HEK293T (cell line): ENCODE data around the gene ANKEF1.

Experiments used
- CTCF ChIA-PET: fragments of 350-600 bp; formaldehyde crosslinking; extraction: SDS; loops from one replicate; lab custom pipeline; 2021; ENCODE audit warnings: antibody characterized with exemption, inconsistent platforms; lab: Yijun Ruan, JAX
- POLR2A ChIA-PET: fragments of 350-600 bp; formaldehyde crosslinking; extraction: SDS; loops from one replicate; lab custom pipeline; 2020; ENCODE audit warnings: antibody characterized with exemption, inconsistent platforms; lab: Yijun Ruan, JAX
- DNase-seq: peaks from one replicate; pipeline ENCODE4 v3.0.0; 2012; ENCODE audit warnings: mixed read lengths; ENCODE audit errors: extremely low spot score
- ARNT ChIP-seq: fragments of 450-650 bp; IDR thresholded peaks from 2 replicates; pipeline ENCODE4 v1.6.1; 2017; ENCODE audit warnings: mild to moderate bottlenecking
- BHLHE40 ChIP-seq: fragments of 450-650 bp; IDR thresholded peaks from 2 replicates; pipeline ENCODE4 v1.6.1; 2016; ENCODE audit warnings: mild to moderate bottlenecking, moderate library complexity, borderline replicate concordance
- CTBP1 ChIP-seq: fragments of 450-650 bp; IDR thresholded peaks from 2 replicates; pipeline ENCODE4 v1.6.1; 2016; ENCODE audit warnings: borderline replicate concordance
- ELF4 ChIP-seq: fragments of 450-650 bp; IDR thresholded peaks from 2 replicates; pipeline ENCODE4 v1.6.1; 2017; ENCODE audit warnings: antibody characterized with exemption
- FOXA1 ChIP-seq: fragments of 450-650 bp; IDR thresholded peaks from 2 replicates; pipeline ENCODE4 v1.6.1; 2016; ENCODE audit warnings: mild to moderate bottlenecking
- FOXK2 ChIP-seq: fragments of 450-650 bp; IDR thresholded peaks from 2 replicates; pipeline ENCODE4 v1.6.1; 2016; ENCODE audit warnings: mild to moderate bottlenecking
- FOXM1 ChIP-seq: fragments of 450-650 bp; IDR thresholded peaks from 2 replicates; pipeline ENCODE4 v1.6.1; 2017; ENCODE audit warnings: mild to moderate bottlenecking, borderline replicate concordance
- HDGF ChIP-seq: fragments of 450-650 bp; IDR thresholded peaks from 2 replicates; pipeline ENCODE4 v1.6.1; 2017; ENCODE audit warnings: antibody characterized with exemption, borderline replicate concordance
- L3MBTL2 ChIP-seq: fragments of 450-650 bp; conservative IDR thresholded peaks from 2 replicates; pipeline ENCODE4 v1.6.1; 2016; ENCODE audit warnings: mild to moderate bottlenecking
- LEF1 ChIP-seq: fragments of 450-650 bp; IDR thresholded peaks from 2 replicates; pipeline ENCODE4 v1.6.1; 2017; ENCODE audit warnings: mild to moderate bottlenecking, borderline replicate concordance
- NFRKB ChIP-seq: fragments of 450-650 bp; IDR thresholded peaks from 2 replicates; pipeline ENCODE4 v1.6.1; 2016; ENCODE audit warnings: mild to moderate bottlenecking, moderate library complexity
- SP1 ChIP-seq: fragments of 450-650 bp; IDR thresholded peaks from 2 replicates; pipeline ENCODE4 v1.6.1; 2017
- SUZ12 ChIP-seq: fragments of 450-650 bp; IDR thresholded peaks from 2 replicates; pipeline ENCODE4 v1.6.1; 2016; ENCODE audit warnings: mild to moderate bottlenecking
- TARDBP ChIP-seq: fragments of 450-650 bp; IDR thresholded peaks from 2 replicates; pipeline ENCODE4 v1.6.1; 2016
- ZNF384 ChIP-seq: fragments of 450-650 bp; IDR thresholded peaks from 2 replicates; pipeline ENCODE4 v1.6.1; 2016
- TF ChIP-seq, protein P1 (sequence below): fragments of 450-650 bp; IDR thresholded peaks from 2 replicates; pipeline ENCODE4 v1.6.1; 2016

Gene ANKEF1

GRCh38 chr20:9994676-9995075 is 40.1 kb upstream of the ANKEF1 start:
- POLR2A ChIA-PET, result no interaction called here
- DNase-seq, result no peak
- TF ChIP-seq ZNF384 (no peak), SUZ12 (no peak), ELF4 (no peak), FOXM1 (no peak), CTBP1 (no peak), ARNT (no peak), LEF1 (no peak), FOXK2 (no peak), BHLHE40 (no peak), L3MBTL2 (no peak), HDGF (no peak), NFRKB (no peak), SP1 (no peak)
- TF ChIP-seq, protein P1, sequence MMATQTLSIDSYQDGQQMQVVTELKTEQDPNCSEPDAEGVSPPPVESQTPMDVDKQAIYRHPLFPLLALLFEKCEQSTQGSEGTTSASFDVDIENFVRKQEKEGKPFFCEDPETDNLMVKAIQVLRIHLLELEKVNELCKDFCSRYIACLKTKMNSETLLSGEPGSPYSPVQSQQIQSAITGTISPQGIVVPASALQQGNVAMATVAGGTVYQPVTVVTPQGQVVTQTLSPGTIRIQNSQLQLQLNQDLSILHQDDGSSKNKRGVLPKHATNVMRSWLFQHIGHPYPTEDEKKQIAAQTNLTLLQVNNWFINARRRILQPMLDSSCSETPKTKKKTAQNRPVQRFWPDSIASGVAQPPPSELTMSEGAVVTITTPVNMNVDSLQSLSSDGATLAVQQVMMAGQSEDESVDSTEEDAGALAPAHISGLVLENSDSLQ, result no peak
- CTCF ChIA-PET, result no interaction called here

DNA sequence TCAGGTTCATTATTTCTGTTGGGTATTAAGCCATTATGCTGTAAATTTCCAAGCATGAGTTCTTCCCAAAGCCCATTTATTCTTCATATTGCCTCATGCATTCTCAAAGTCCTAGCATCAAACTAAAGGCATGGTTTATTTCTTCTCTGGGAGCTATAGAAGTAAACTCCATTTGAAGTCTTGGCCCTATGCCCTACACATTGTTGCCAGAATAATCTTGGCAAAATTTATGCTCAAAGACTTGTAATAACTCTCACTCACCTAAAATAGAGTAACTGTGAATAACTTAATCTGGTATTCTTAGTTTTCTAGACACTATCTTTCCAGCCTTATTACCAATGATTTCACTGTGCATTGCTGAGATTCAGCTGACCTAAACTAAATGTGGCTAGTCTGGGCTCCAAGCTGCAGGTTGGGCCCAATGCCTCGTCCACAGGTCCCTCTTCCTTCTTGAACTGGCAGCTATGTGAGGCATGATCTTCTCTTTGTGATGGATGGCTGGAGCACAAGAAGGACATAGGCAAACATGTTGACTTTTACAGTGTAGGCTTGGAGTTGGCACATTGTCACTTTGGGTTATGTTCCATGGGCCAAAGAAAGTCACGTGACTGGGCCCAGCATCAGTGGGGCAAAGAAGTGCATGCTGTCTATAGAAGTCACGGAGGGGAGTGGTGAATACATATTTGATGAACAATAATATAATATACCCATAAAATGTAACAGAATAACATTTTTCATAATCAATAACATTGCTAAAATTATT is 39.1 kb upstream of the ANKEF1 start:
- no peak for DNase-seq
- TF ChIP-seq TARDBP (no peak), BHLHE40 (no peak), FOXA1 (no peak), SP1 (no peak), ELF4 (no peak), L3MBTL2 (no peak)
- TF ChIP-seq, protein P1, result no peak
- ChIA-PET POLR2A (no interaction called here), CTCF (no interaction called here)

- CTCF ChIA-PET, result no interaction called here
- TF ChIP-seq CTBP1 (no peak), FOXA1 (no peak), SUZ12 (no peak), TARDBP (no peak), L3MBTL2 (no peak), ARNT (no peak), FOXM1 (no peak), BHLHE40 (no peak), HDGF (no peak), LEF1 (no peak), ZNF384 (no peak), NFRKB (no peak), FOXK2 (no peak), SP1 (no peak), ELF4 (no peak)
- TF ChIP-seq, protein P1, result no peak
- POLR2A ChIA-PET, result no interaction called here
- no peak for DNase-seq
These were observed 37.8 kb upstream of the ANKEF1 start for GRCh38 chr20:9996944-9997343.

- DNase-seq, result no peak
- CTCF ChIA-PET, result no interaction called here
These were observed 35.1 kb upstream of the ANKEF1 start for GRCh38 chr20:9999645-10000044.

GRCh38 chr20:10002866-10003265 is 31.9 kb upstream of the ANKEF1 start:
- TF ChIP-seq HDGF (no peak), SP1 (no peak), ELF4 (no peak), BHLHE40 (no peak)
- POLR2A ChIA-PET, result no interaction called here
- CTCF ChIA-PET, result no interaction called here
- no peak for DNase-seq

More at GRCh38 chr20:9999645-10000044, 35.1 kb upstream of the ANKEF1 start:
- no peak for TF ChIP-seq ELF4
- TF ChIP-seq SP1, result no peak
- TF ChIP-seq, protein P1, result no peak
- no peak for TF ChIP-seq HDGF
- TF ChIP-seq FOXM1, result no peak
- no peak for TF ChIP-seq ZNF384
- no peak for TF ChIP-seq BHLHE40
- TF ChIP-seq TARDBP, result no peak
- TF ChIP-seq FOXA1, result no peak
- no peak for TF ChIP-seq SUZ12
- POLR2A ChIA-PET, result no interaction called here

- POLR2A ChIA-PET, result no interaction called here
- no peak for DNase-seq
- CTCF ChIA-PET, result no interaction called here
- TF ChIP-seq, protein P1, result no peak
- TF ChIP-seq NFRKB, result no peak
- no peak for TF ChIP-seq FOXM1
- no peak for TF ChIP-seq SUZ12
- no peak for TF ChIP-seq LEF1
- no peak for TF ChIP-seq FOXK2
- TF ChIP-seq SP1, result no peak
- TF ChIP-seq CTBP1, result no peak
- TF ChIP-seq TARDBP, result no peak
- no peak for TF ChIP-seq ZNF384
- TF ChIP-seq FOXA1, result no peak
- no peak for TF ChIP-seq ARNT
- no peak for TF ChIP-seq L3MBTL2
- TF ChIP-seq HDGF, result no peak
- TF ChIP-seq BHLHE40, result no peak
- TF ChIP-seq ELF4, result no peak
These were observed 29.9 kb upstream of the ANKEF1 start for GRCh38 chr20:10004900-10005299.
